Activated CD4-positive, alpha-beta T cell treated with anti-CD3 and anti-CD28 coated beads, Interleukin-2, amount 50 U/mL, for 48 hours (primary cell): ENCODE measurements around the gene ZSWIM8.

Experiments
- DNase-seq, 2 experiments: peaks; one replicate each; pipeline ENCODE4 v3.0.0-alpha.2; 2020

Gene ZSWIM8

DNA sequence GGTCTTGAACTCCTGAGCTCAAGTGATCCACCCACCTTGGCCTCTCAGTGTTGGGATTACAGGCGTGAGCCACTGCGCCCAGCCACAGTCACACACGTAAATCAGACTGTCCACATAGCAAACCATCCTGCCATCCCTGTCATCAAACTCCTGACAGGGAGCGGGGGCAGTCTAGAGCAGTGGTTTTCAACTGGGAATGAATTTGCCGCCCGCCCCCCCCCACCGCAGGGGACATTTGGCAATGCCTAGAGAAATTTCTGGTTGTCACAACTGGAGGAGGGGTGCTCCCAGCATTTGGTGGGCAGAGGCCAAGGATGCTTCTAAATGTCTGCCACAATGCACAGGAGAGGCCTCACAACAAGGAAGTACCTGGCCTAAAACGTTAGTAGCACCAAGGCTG lies 64.8 kb downstream of the ZSWIM8 start:
- no peak for DNase-seq

DNA sequence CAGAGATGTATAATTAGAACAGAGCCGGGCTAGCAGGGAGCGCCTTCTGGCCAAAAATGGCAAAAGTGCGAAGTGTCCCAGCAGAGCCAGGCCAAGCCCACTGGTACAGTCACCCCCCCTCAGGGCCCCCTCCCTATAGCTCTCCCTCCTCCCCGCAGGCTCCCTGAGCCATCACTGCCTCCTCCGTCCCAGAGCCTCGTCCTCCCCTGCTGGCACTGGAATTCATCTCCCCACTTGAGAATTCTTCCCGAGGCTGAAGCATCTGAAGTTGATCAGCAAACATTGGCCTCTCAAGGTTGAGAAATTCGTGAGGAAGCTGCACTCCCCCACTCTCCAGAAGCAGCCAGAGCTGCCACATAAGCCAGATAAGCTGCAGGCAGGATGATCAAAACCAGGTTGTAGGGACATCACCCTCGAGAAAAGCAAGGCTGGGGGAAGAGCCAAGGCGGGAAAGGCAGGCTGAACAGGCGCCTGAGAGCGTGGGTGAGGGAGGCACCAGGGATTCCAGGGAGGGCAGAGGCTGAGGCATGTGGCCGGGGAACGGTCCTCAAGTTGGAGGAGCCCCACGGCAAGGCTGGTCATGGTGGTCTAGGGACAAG lies 65.6 kb downstream of the ZSWIM8 start:
- DNase-seq: no peak
